Neural cell (in vitro differentiated cells): ENCODE results near the gene KIAA0513. TPM values are rescaled to one million over a fixed set of nuclear protein-coding genes. Genes with fewer than 3 reads are reported as not detected.

Experiments used
- H2AFZ ChIP-seq: fragments of 200-600, 300-800 bp; sonication (generic), shearing (Covaris generic); 2 replicates; pipeline ENCODE4 v1.6.0; 2014; ENCODE audit warnings: low read depth, mild to moderate bottlenecking, antibody characterized with exemption, low read length, moderate library complexity
- H3F3A ChIP-seq: fragments of 200-600 bp; shearing (Covaris generic); 2 replicates; pipeline ENCODE4 v1.6.1; 2016; ENCODE audit warnings: mild to moderate bottlenecking, moderate library complexity, mixed read lengths, antibody characterized with exemption, low read length; ENCODE audit not compliant: insufficient read depth, poor library complexity, severe bottlenecking
- H3K27ac ChIP-seq: fragments of 200-600, 300-800 bp; sonication (generic), shearing (Covaris generic); 2 replicates; pipeline ENCODE4 v1.5.1; 2014; ENCODE audit warnings: mild to moderate bottlenecking, low read length, moderate library complexity
- H3K27me3 ChIP-seq: fragments of 300-800, 200-600 bp; sonication (generic), shearing (Covaris generic); 2 replicates; pipeline ENCODE4 v1.6.0; 2014; ENCODE audit warnings: mild to moderate bottlenecking, low read depth, low read length, moderate library complexity; ENCODE audit not compliant: insufficient read depth
- H3K36me3 ChIP-seq: fragments of 300-800, 200-600 bp; sonication (generic), shearing (Covaris generic); 2 replicates; pipeline ENCODE4 v1.5.1; 2014; ENCODE audit warnings: mild to moderate bottlenecking, antibody characterized with exemption, low read length, moderate library complexity; ENCODE audit not compliant: insufficient read depth
- H3K4me2 ChIP-seq: fragments of 300-800, 200-600 bp; sonication (generic), shearing (Covaris generic); 2 replicates; pipeline ENCODE4 v1.6.0; 2014; ENCODE audit warnings: mild to moderate bottlenecking, low read length
- H3K4me3 ChIP-seq: fragments of 300-800, 200-600 bp; sonication (generic), shearing (Covaris generic); 2 replicates; pipeline ENCODE4 v1.5.1; 2014; ENCODE audit warnings: mild to moderate bottlenecking, low read length, moderate library complexity
- H3K79me2 ChIP-seq: fragments of 200-600 bp; shearing (Covaris generic); replicated peaks from 2 replicates; pipeline ENCODE4 v1.6.0; 2014; ENCODE audit warnings: mild to moderate bottlenecking, low read length, moderate library complexity; ENCODE audit not compliant: insufficient read depth
- H3K9ac ChIP-seq: fragments of 300-800, 200-600 bp; sonication (generic), shearing (Covaris generic); 2 replicates; pipeline ENCODE4 v1.6.1; 2016; ENCODE audit warnings: mild to moderate bottlenecking, low read length, mixed read lengths
- H3K9me2 ChIP-seq: fragments of 200-600 bp; shearing (Covaris generic); 2 replicates; pipeline ENCODE4 v1.6.1; 2016; ENCODE audit warnings: mild to moderate bottlenecking, low read length, mixed read lengths; ENCODE audit not compliant: insufficient read depth
- H3K9me3 ChIP-seq: fragments of 200-600, 300-800 bp; sonication (generic), shearing (Covaris generic); 2 replicates; pipeline ENCODE4 v1.6.1; 2016; ENCODE audit warnings: mild to moderate bottlenecking, mixed run types, low read length, moderate library complexity, mixed read lengths
- H4K20me1 ChIP-seq: fragments of 200-600 bp; shearing (Covaris generic); 2 replicates; pipeline ENCODE4 v1.6.1; 2016; ENCODE audit warnings: mild to moderate bottlenecking, mixed run types; ENCODE audit not compliant: insufficient read depth
- CTCF ChIP-seq: fragments of 450-650 bp; IDR thresholded peaks from 2 replicates; pipeline ENCODE4 v1.5.1; 2014; ENCODE audit warnings: antibody characterized with exemption, mild to moderate bottlenecking, moderate library complexity; ENCODE audit not compliant: poor library complexity, severe bottlenecking
- EP300 ChIP-seq: fragments of 450-650 bp; conservative IDR thresholded peaks from 2 replicates; pipeline ENCODE4 v1.6.1; 2014; ENCODE audit warnings: antibody characterized with exemption, mild to moderate bottlenecking, moderate library complexity; ENCODE audit not compliant: poor library complexity, severe bottlenecking
- EZH2 ChIP-seq: fragments of 200-600, 300-800 bp; shearing (Covaris generic), sonication (generic); IDR thresholded peaks from 2 replicates; pipeline ENCODE4 v1.6.1; 2014; ENCODE audit warnings: antibody characterized with exemption, low read length, borderline replicate concordance, mild to moderate bottlenecking; ENCODE audit not compliant: insufficient read depth, poor library complexity, severe bottlenecking
- MXI1 ChIP-seq: fragments of 450-650 bp; conservative IDR thresholded peaks from 2 replicates; pipeline ENCODE4 v1.6.1; 2014; ENCODE audit warnings: antibody characterized with exemption, mild to moderate bottlenecking; ENCODE audit not compliant: poor library complexity, severe bottlenecking
- POLR2AphosphoS5 ChIP-seq: IDR thresholded peaks from 2 replicates; pipeline ENCODE4 v1.6.1; 2012
- RAD21 ChIP-seq: fragments of 450-650 bp; conservative IDR thresholded peaks from 2 replicates; pipeline ENCODE4 v1.6.1; 2014; ENCODE audit warnings: antibody characterized with exemption, mild to moderate bottlenecking, moderate library complexity
- REST ChIP-seq: IDR thresholded peaks from 2 replicates; pipeline ENCODE4 v1.6.1; 2012; ENCODE audit warnings: borderline replicate concordance
- SMC3 ChIP-seq: fragments of 450-650 bp; conservative IDR thresholded peaks from 2 replicates; pipeline ENCODE4 v1.6.1; 2014; ENCODE audit warnings: antibody characterized with exemption, mild to moderate bottlenecking, moderate library complexity; ENCODE audit not compliant: poor library complexity
- TAF1 ChIP-seq: IDR thresholded peaks from 2 replicates; pipeline ENCODE4 v1.6.1; 2012; ENCODE audit warnings: low read depth
- polyA plus RNA-seq: library from polyadenylated mRNA; depleted of rRNA; stranded (reverse); fragments of >200 nt; gene quantifications from 2 replicates; pipeline ENCODE4 v1.2.3, GENCODE V29; 2014

The KIAA0513 gene
- polyA plus RNA-seq, 1 donor from 2014 or later = 18.9 TPM

- Histone ChIP-seq H3K4me2 (no peak overlapping the region), H3K27me3 (no peaks in the 10 kb centered on the region), H4K20me1 (no peaks in the 10 kb centered on the region), H3K4me3 (no peak overlapping the region), H3K9me2 (no peaks in the 10 kb centered on the region), H3K9me3 (no peaks in the 10 kb centered on the region), H3K9ac (no peak overlapping the region), H3K27ac (no peak overlapping the region), H2AFZ (no peak overlapping the region), H3F3A (no peaks in the 10 kb centered on the region), H3K79me2 (no peaks in the 10 kb centered on the region), H3K36me3 (no peaks in the 10 kb centered on the region)
- TF ChIP-seq EZH2 = no peak
- TF ChIP-seq TAF1 = no peak
- no peak for TF ChIP-seq POLR2AphosphoS5
- TF ChIP-seq MXI1 = no peak
- no peak for TF ChIP-seq REST
- no peak for TF ChIP-seq RAD21
- TF ChIP-seq SMC3 = no peak
- no peak for TF ChIP-seq EP300
- no peak for TF ChIP-seq CTCF
Observed at GRCh38 chr16:85094812-85095211, 67.2 kb downstream of the KIAA0513 start.

- Histone ChIP-seq H3K4me2 (no peak overlapping the region), H3K27ac (no peak overlapping the region), H3K9ac (no peak overlapping the region), H3K27me3 (no peaks in the 10 kb centered on the region), H3K9me3 (no peaks in the 10 kb centered on the region), H4K20me1 (no peaks in the 10 kb centered on the region), H3F3A (no peaks in the 10 kb centered on the region), H3K36me3 (no peaks in the 10 kb centered on the region), H3K4me3 (no peak overlapping the region), H3K79me2 (no peaks in the 10 kb centered on the region), H3K9me2 (no peaks in the 10 kb centered on the region), H2AFZ (no peak overlapping the region)
- no peak for TF ChIP-seq MXI1
Observed at GRCh38 chr16:85096921-85097320, 69.3 kb downstream of the KIAA0513 start.

GRCh38 chr16:85098565-85098964 lies 71.0 kb downstream of the KIAA0513 start:
- Histone ChIP-seq H4K20me1 (no peaks in the 10 kb centered on the region), H2AFZ (no peak overlapping the region), H3F3A (no peaks in the 10 kb centered on the region), H3K4me3 (no peak overlapping the region), H3K27ac (no peak overlapping the region), H3K9me2 (no peaks in the 10 kb centered on the region), H3K36me3 (no peaks in the 10 kb centered on the region), H3K9me3 (no peaks in the 10 kb centered on the region), H3K9ac (no peak overlapping the region), H3K79me2 (no peaks in the 10 kb centered on the region), H3K27me3 (no peaks in the 10 kb centered on the region), H3K4me2 (no peak overlapping the region)
- TF ChIP-seq TAF1 (no peak), CTCF (no peak), REST (no peak), POLR2AphosphoS5 (no peak), MXI1 (no peak), SMC3 (no peak), EZH2 (no peak), EP300 (no peak), RAD21 (no peak)
